Fibroblast of villous mesenchyme (primary cell): Measurements from ENCODE around the gene NALCN. TPM values are rescaled to one million over a fixed set of nuclear protein-coding genes. Genes with fewer than 3 reads are reported as not detected.
A peak's percentile ranks its signal among the peaks of the same experiment; 100 is the strongest.

ENCODE experiments used
- DNase-seq: peaks from one replicate; pipeline ENCODE4 v3.0.0-alpha.2; 2010; ENCODE audit warnings: low read depth
- H3K4me3 ChIP-seq: 2 replicates; pipeline ENCODE4 v1.5.1; 2011; ENCODE audit warnings: low read depth, mild to moderate bottlenecking, low read length
- CTCF ChIP-seq: IDR thresholded peaks from 2 replicates; pipeline ENCODE4 v1.5.1; 2012; ENCODE audit warnings: low read depth, mild to moderate bottlenecking, low read length; ENCODE audit not compliant: insufficient read depth
- total RNA-seq: library from RNA; depleted of rRNA; stranded (reverse); fragments of >200 nt; gene quantifications from 2 replicates; pipeline ENCODE4 v1.2.3, GENCODE V29; 2012

NALCN gene
- total RNA-seq, 1 donor, result 1.7 TPM

- no peak for TF ChIP-seq CTCF
- no peak overlapping the region for H3K4me3 ChIP-seq
- DNase-seq, result no peak
Observed at GRCh38 chr13:101025925-101026324, 390.4 kb downstream of the NALCN start.

GRCh38 chr13:101025519-101025918 is 390.8 kb downstream of the NALCN start:
- DNase-seq, result no peak
- no peak overlapping the region for H3K4me3 ChIP-seq
- TF ChIP-seq CTCF, result no peak

GRCh38 chr13:101019126-101019525 is 397.2 kb downstream of the NALCN start:
- TF ChIP-seq CTCF, result no peak
- no peak overlapping the region for H3K4me3 ChIP-seq
- DNase-seq, result no peak

- H3K4me3 ChIP-seq, result no peak overlapping the region
- no peak for TF ChIP-seq CTCF
- peak; percentile 3 for DNase-seq
Observed at GRCh38 chr13:101018720-101019119, 397.6 kb downstream of the NALCN start.

- no peak for TF ChIP-seq CTCF
- DNase-seq, result no peak
- H3K4me3 ChIP-seq, result no peak overlapping the region
Observed at GRCh38 chr13:101017123-101017872, 399.0 kb downstream of the NALCN start.

GRCh38 chr13:101016475-101016874 is 399.8 kb downstream of the NALCN start:
- DNase-seq, result no peak
- no peak for TF ChIP-seq CTCF
- H3K4me3 ChIP-seq, result no peak overlapping the region

GRCh38 chr13:101013245-101013644 is 403.1 kb downstream of the NALCN start:
- no peak overlapping the region for H3K4me3 ChIP-seq
- no peak for DNase-seq
- TF ChIP-seq CTCF, result no peak
